WERI-Rb-1 (cell line): ENCODE measurements around the gene BCAP29.

ENCODE experiments used
- DNase-seq: peaks from one replicate; pipeline ENCODE4 v3.0.0-alpha.2; 2020
- H3K27ac ChIP-seq: fragments of 250-450 bp; sonication (Bioruptor Pico); 2 replicates; pipeline ENCODE4 v1.5.1; 2020; ENCODE audit warnings: mild to moderate bottlenecking, moderate library complexity
- H3K27me3 ChIP-seq: fragments of 250-450 bp; sonication (Bioruptor Pico); 2 replicates; pipeline ENCODE4 v1.5.1; 2021; ENCODE audit warnings: mild to moderate bottlenecking, low read depth, moderate library complexity; ENCODE audit not compliant: insufficient read depth, severe bottlenecking
- H3K36me3 ChIP-seq: fragments of 250-450 bp; sonication (Bioruptor Pico); 2 replicates; pipeline ENCODE4 v1.5.1; 2020; ENCODE audit warnings: mild to moderate bottlenecking, moderate library complexity
- H3K4me3 ChIP-seq: 2 replicates; pipeline ENCODE4 v1.5.1; 2011; ENCODE audit warnings: low read depth, mild to moderate bottlenecking, control low read depth, low read length
- H3K9me3 ChIP-seq: fragments of 250-450 bp; sonication (Bioruptor Pico); 2 replicates; pipeline ENCODE4 v1.5.1; 2021; ENCODE audit warnings: mild to moderate bottlenecking, moderate library complexity; ENCODE audit not compliant: severe bottlenecking
- TF ChIP-seq, protein P1 (sequence below): IDR thresholded peaks from 2 replicates; pipeline ENCODE4 v1.5.1; 2011; ENCODE audit warnings: low read depth, mild to moderate bottlenecking, control low read depth, inconsistent platforms, low read length

The BCAP29 gene

DNA sequence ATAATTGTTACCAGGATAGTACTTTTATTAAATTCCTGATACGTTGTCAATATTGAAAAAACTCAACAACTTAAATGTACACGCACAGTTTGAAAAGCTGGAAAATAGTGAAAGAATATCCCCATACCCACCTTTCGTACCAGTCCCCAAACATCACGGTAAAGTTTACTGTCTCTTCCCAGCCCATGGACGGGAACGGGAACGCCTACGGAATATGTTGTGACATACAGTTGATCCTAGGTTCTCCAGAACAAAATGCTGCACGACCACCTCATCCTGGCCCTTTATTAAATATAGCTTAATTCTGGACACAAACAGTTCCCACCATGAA, 527 bp upstream of the BCAP29 start:
- H3K27ac ChIP-seq: peak overlapping the region; percentile 95
- DNase-seq: no peak
- peaks cover 20% of the 10 kb centered on the region for H3K36me3 ChIP-seq
- TF ChIP-seq, protein P1, sequence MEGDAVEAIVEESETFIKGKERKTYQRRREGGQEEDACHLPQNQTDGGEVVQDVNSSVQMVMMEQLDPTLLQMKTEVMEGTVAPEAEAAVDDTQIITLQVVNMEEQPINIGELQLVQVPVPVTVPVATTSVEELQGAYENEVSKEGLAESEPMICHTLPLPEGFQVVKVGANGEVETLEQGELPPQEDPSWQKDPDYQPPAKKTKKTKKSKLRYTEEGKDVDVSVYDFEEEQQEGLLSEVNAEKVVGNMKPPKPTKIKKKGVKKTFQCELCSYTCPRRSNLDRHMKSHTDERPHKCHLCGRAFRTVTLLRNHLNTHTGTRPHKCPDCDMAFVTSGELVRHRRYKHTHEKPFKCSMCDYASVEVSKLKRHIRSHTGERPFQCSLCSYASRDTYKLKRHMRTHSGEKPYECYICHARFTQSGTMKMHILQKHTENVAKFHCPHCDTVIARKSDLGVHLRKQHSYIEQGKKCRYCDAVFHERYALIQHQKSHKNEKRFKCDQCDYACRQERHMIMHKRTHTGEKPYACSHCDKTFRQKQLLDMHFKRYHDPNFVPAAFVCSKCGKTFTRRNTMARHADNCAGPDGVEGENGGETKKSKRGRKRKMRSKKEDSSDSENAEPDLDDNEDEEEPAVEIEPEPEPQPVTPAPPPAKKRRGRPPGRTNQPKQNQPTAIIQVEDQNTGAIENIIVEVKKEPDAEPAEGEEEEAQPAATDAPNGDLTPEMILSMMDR: no peak
- H3K9me3 ChIP-seq: no peaks in the 10 kb centered on the region
- H3K4me3 ChIP-seq: peak overlapping the region; percentile 65
- no peaks in the 10 kb centered on the region for H3K27me3 ChIP-seq

DNA sequence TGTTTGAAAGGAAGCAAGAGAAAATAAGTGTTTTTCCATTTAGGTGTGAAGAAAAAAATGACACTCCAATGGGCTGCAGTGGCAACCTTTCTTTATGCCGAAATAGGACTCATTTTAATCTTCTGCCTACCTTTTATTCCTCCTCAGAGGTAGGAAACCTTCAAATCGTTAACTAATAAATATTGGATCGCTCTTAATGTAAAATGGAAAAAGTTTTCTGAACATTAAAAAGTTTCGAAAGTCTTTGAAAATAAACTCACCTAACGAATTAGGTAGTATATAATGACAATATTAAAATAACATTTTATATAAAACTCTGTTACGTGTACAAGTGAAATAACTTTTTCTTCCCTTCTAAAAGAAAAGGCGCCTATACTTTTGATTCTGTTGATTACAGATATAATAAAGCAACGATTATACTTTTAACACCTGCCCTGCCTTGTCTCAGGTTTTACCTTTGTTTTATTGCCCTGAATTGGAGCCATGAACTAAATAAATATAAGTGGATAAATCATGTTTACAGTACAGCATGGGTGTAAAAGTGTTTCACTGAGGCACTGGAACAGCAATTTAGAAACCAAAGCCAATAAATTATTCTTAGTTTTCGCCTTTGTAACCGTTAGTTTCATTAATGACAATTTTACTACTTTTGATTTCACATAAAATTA, 804 bp downstream of the BCAP29 start:
- Histone ChIP-seq H3K9me3 (no peaks in the 10 kb centered on the region), H3K27ac (peak overlapping the region; percentile 95)
- DNase-seq: no peak

DNA sequence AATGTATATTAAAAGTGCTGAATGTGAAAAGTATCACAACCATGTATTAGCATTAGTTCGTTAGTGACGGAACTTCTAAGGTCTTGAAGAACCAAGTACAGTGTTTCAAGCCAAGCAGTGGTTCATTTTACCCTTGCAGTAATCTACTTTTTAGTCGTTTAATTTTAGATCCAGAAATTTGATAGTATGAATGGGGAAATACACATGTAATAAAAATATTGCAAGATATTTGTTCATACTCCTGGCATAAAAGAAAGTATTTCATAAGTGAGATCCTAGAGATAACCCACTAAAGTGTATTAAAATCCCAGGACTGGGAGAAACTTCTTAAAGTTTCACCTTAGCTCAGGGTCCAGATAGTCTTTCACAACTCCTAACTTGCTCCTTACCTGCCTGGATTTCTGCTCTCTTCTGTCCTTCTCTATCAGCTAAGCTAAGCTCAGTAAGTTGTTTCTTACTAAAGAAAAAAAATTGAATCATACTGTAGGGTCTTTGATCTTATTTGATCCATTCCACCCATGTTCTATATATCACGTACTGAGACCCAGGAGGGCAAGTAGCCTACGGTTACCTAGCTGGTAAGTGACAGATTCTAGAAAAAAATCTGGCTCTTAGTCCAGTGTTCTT, 1.5 kb downstream of the BCAP29 start:
- Histone ChIP-seq H3K9me3 (no peaks in the 10 kb centered on the region), H3K4me3 (peak overlapping the region; percentile 65; the same call in 1 of the 2 replicates), H3K27ac (no peak overlapping the region), H3K36me3 (peaks cover 35% of the 10 kb centered on the region), H3K27me3 (no peaks in the 10 kb centered on the region)
- DNase-seq: no peak
- TF ChIP-seq, protein P1: no peak

More for the DNA sequence above, 804 bp downstream of the BCAP29 start:
- H3K36me3 ChIP-seq: peaks cover 30% of the 10 kb centered on the region
- no peaks in the 10 kb centered on the region for H3K27me3 ChIP-seq
- TF ChIP-seq, protein P1: no peak
- H3K4me3 ChIP-seq: peak overlapping the region; percentile 65

DNA sequence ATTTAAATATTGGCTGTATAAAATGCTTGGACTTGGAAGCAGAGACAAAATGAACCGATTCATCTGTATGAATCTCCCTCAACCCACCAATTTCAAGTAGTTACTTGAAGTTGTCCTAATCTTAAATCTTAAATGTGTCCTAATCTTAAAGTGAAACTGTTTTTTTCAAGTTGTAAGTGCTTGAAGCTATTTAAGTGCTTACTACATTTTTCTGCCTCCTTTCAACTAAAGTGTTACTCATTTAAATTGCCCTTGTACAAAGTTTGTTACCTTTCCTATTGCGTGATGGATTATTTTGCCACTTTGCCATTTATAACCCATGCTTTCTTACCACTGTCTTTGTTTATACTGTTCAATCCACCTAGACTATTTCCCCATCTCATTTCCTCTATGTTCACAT, 2.8 kb downstream of the BCAP29 start:
- Histone ChIP-seq H3K4me3 (no peak overlapping the region), H3K27ac (no peak overlapping the region), H3K27me3 (no peaks in the 10 kb centered on the region), H3K9me3 (no peaks in the 10 kb centered on the region), H3K36me3 (peaks cover 42% of the 10 kb centered on the region)
- no peak for DNase-seq
- TF ChIP-seq, protein P1: no peak

DNA sequence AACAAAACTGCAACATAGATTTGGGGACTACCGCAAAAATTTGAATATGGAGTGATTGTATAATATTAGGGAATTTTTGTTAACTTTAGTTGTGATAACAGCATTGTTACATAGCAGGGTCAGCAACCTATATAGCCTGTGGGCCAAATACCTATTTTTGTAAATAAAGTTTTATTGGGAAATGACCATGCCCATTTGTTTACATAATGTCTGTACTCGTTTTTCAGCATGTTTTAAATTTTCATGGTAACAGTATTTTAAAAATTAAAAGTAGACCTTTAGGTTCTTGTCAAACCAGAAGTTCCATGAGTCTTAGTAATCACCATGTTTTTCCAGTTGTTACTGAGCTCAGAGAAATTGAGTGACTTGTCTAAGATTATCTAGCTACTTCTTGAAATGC, 4.7 kb downstream of the BCAP29 start:
- Histone ChIP-seq H3K27ac (no peak overlapping the region), H3K9me3 (no peaks in the 10 kb centered on the region), H3K36me3 (peaks cover 53% of the 10 kb centered on the region), H3K27me3 (no peaks in the 10 kb centered on the region), H3K4me3 (no peak overlapping the region)
- TF ChIP-seq, protein P1: no peak
- no peak for DNase-seq
